Measurements from ENCODE around the gene NUCB1. TPM values are rescaled to one million over a fixed set of nuclear protein-coding genes. Genes with fewer than 3 reads are reported as not detected.

NUCB1 gene
- total RNA-seq (2022; extraction: Qiagen RNA extraction): 206 to 233 TPM (median 208 TPM) in 5 replicates

DNA sequence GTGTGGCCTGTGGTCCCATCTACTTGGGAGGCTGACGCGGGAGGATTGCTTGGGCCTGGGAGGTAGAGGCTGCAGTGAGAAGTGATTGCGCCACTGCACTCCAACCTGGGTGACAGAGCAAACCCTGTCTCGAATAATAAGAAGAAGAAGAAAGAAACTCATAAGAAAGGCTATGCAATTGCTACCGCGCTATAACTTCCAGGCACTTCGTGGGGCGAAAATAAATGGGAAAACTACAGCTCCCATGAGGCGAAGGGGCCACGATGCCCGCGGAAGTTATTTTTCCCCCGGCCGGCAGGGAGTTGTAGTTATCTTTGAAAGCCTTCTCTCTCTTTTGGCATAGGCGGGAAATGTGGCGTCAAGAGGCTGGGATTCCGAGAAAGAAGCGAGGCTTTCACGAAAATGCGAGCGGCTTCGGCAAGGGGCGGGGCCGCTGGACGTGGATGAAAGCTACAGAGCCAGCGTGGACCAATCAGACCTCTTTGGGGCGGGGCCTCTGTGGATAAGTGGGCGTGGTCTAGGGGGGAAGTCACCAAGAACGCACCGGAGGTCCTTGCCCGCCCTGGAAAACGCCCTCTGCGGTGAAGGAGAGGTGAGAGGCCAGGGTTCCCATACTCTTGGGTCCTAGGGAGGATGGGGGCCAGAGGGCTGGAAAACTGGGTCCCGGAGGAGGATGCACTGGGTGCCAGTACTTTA, at the start of gene NUCB1:
Gene NUCB1, plus strand, starts transcription at position 532 of the 696 bp plus-strand sequence. CDS start 485 bp downstream, outside the sequence.

DNA sequence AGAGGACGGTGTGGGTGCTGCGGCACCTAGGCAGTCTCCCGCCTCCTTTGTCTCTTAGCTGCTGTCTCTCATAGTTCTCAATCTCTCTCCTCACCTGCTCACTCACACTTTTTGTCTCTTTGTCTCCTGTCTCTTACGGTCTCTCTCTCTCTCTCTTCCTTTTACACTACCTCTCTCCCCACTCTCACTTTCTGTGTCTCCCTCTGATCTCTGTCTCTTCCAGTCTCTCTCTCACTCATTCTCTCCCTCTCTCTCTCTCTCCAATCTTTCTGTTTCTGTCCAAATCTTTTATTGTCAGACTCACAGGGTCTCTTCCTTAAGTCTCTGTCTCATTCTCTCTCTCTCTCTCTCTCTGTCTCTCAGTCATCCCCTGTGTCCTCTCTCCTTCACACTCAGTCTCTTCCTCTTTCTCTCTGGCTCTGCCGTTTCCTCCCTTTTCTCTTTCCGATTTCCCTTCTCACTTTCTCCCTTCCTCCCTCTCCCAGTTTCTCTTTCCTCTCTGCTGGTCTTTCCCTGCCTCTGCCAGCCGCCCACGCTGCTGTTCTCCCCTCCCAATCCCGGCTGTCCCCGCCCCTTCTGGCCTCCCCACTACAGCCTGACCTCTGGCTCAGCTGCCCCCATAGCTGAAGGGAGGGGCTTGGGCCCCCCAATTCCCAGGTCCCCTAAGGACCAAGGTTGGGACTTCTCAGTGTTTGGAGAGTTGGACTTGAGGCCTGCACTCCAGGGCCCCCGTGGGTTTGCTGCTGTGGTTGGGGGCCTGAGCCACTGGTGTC, 31.8 kb upstream of the NUCB1 start, which contains the start of gene PLEKHA4:
Gene PLEKHA4, minus strand, starts transcription at position 504 of the 773 bp plus-strand sequence. CDS start 997 bp downstream, outside the sequence.

DNA sequence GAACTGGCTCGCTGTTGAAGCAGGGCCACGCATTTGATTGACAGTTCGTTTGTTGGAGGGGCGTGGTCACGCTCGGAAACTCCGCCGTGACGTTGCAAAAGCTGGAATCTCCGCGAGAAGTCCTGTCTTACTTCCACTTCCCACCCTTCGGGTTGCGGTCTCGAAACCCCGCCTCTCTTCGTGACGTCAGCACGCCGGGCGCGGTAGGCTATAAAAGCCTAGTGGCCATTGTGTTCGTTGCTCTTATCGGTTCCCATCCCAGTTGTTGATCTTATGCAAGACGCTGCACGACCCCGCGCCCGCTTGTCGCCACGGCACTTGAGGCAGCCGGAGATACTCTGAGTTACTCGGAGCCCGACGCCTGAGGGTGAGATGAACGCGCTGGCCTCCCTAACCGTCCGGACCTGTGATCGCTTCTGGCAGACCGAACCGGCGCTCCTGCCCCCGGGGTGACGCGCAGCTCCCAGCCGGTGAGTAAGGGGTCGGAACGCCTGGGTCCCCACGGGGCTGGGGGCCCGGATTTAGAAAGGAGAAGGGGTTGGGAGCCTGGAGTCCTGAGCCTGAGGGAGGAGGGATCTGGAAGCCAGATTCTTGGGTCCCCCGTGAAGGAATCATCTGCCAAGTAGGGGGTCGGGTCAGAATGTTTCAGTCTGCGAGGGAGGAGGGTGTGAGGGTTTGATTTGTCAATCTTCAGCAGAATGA, 27.8 kb upstream of the NUCB1 start, which contains the start of gene PPP1R15A:
Gene PPP1R15A, plus strand, starts transcription at position 240 of the 702 bp plus-strand sequence. CDS start 813 bp downstream, outside the sequence.

DNA sequence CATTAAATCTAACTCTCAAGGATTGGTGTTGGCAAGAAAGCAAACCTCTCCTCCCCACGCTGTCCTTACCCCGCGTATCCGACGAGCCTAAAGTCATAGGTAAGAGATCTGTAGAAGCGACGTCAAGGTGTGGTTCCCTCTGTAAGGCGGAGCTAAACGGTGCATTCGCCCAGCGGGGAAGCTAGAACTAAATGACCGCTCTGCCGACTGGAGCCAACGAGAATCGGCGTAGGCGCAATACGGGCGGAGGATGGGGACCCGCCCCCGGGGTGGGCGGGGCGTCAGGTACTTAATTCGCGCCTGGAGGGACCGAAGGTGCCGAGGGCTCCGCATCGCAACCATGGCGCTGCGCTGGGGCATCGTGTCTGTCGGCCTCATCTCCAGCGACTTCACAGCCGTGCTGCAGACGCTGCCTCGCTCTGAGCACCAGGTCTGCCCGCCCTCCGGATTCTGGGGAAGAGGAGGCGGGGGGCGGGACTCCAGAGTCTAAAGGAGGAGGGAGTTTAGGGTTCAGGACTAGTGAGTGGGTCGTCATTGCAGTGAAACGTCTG, 33.3 kb downstream of the NUCB1 start, which contains the start of gene DHDH:
Gene DHDH, plus strand, starts transcription at position 318 of the 551 bp plus-strand sequence. Its CDS starts 23 bp downstream, at position 341.

DNA sequence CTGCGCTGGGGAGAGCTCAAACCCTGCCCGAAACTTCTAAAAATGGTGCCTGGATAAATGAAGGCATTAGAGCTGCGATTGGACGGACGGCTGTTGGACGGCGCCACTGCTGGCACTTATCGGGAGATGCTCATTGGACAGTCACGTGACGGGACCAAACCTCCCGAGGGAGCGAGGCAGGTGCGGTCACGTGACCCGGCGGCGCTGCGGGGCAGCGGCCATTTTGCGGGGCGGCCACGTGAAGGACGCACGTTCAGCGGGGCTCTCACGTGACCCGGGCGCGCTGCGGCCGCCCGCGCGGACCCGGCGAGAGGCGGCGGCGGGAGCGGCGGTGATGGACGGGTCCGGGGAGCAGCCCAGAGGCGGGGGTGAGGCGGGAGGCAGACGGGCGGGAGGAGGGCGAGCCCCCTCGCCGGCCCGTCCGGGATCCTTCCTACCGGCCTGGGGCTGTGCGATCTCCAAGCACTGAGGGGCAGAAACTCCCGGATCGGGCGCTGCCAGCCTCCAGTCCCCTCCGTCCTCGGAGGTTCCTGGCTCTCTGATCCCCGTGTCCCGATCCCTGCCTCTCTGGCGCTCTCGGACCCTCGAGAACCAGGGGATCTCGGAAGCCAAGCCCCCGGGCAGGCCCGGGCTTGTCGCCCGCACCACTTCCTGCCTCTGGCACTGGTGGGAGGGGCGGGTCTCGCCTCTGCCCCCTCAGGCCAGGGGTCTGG, 54.6 kb downstream of the NUCB1 start, which contains the start of gene BAX:
Gene BAX, plus strand, starts transcription at position 281 of the 713 bp plus-strand sequence. Its CDS starts 54 bp downstream, at position 335.

DNA sequence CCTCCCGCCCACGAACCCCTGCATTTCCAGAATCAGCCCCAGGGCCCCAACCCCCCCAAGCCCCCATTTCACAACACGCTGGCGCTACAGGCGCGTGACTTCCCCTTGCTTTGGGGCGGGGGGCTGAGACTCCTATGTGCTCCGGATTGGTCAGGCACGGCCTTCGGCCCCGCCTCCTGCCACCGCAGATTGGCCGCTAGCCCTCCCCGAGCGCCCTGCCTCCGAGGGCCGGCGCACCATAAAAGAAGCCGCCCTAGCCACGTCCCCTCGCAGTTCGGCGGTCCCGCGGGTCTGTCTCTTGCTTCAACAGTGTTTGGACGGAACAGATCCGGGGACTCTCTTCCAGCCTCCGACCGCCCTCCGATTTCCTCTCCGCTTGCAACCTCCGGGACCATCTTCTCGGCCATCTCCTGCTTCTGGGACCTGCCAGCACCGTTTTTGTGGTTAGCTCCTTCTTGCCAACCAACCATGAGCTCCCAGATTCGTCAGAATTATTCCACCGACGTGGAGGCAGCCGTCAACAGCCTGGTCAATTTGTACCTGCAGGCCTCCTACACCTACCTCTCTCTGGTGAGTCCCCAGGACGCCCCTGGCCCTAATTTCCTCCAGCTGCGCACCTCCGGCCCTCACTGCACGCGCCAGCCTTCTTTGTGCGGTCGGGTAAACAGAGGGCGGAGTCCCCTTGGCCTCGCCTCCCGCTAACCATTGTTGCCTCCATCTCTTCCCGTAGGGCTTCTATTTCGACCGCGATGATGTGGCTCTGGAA, 65.1 kb downstream of the NUCB1 start, which contains the start of gene FTL:
Gene FTL, plus strand, starts transcription at position 270 of the 766 bp plus-strand sequence. Its CDS starts 199 bp downstream, at position 469.

Other genes with a start within 250 kb of the NUCB1 start
- gene NTN5, start 227.3 kb upstream of the NUCB1 start, total RNA-seq (2022; extraction: Qiagen RNA extraction): 0.06 to 0.22 TPM (median 0.15 TPM) in 5 replicates
- gene FUT2, start 204.3 kb upstream of the NUCB1 start, total RNA-seq (2022; extraction: Qiagen RNA extraction): not detected in 5 replicates
- gene MAMSTR, start 180.6 kb upstream of the NUCB1 start, total RNA-seq (2022; extraction: Qiagen RNA extraction): 0.25 to 0.52 TPM (median 0.35 TPM) in 5 replicates
- gene RASIP1, start 159.7 kb upstream of the NUCB1 start, total RNA-seq (2022; extraction: Qiagen RNA extraction): 0.42 to 0.98 TPM (median 0.45 TPM) in 5 replicates
- not detected in 5 replicates for gene IZUMO1, start 153.4 kb upstream of the NUCB1 start, total RNA-seq (2022; extraction: Qiagen RNA extraction)
- gene FUT1, start 147.7 kb upstream of the NUCB1 start, total RNA-seq (2022; extraction: Qiagen RNA extraction): 0.04 to 0.13 TPM (median 0.06 TPM) in 5 replicates
- gene FGF21, start 144.8 kb upstream of the NUCB1 start, total RNA-seq (2022; extraction: Qiagen RNA extraction): not detected in 5 replicates
- 51.3 to 63.4 TPM (median 60.9 TPM) in 5 replicates for gene BCAT2, start 89.3 kb upstream of the NUCB1 start, total RNA-seq (2022; extraction: Qiagen RNA extraction)
- 12.4 to 16.1 TPM (median 13.9 TPM) in 5 replicates for gene HSD17B14, start 63.8 kb upstream of the NUCB1 start, total RNA-seq (2022; extraction: Qiagen RNA extraction)
- 1.2 to 1.6 TPM (median 1.4 TPM) in 5 replicates for gene PLEKHA4, start 31.7 kb upstream of the NUCB1 start, total RNA-seq (2022; extraction: Qiagen RNA extraction)
- 79.7 to 121 TPM (median 92.8 TPM) in 5 replicates for gene PPP1R15A, start 27.9 kb upstream of the NUCB1 start, total RNA-seq (2022; extraction: Qiagen RNA extraction)
- gene TULP2, start 1.6 kb upstream of the NUCB1 start, total RNA-seq (2022; extraction: Qiagen RNA extraction): not detected in 5 replicates
- 0.87 to 1.6 TPM (median 1.3 TPM) in 5 replicates for gene DHDH, start 33.4 kb downstream of the NUCB1 start, total RNA-seq (2022; extraction: Qiagen RNA extraction)
- 283 to 383 TPM (median 335 TPM) in 5 replicates for gene BAX, start 54.6 kb downstream of the NUCB1 start, total RNA-seq (2022; extraction: Qiagen RNA extraction)
- 16,772 to 23,411 TPM (median 18,179 TPM) in 5 replicates for gene FTL, start 65.0 kb downstream of the NUCB1 start, total RNA-seq (2022; extraction: Qiagen RNA extraction)
- 17.8 to 21.9 TPM (median 19.9 TPM) in 5 replicates for gene GYS1, start 93.0 kb downstream of the NUCB1 start, total RNA-seq (2022; extraction: Qiagen RNA extraction)
- 221 to 248 TPM (median 236 TPM) in 5 replicates for gene RUVBL2, start 93.6 kb downstream of the NUCB1 start, total RNA-seq (2022; extraction: Qiagen RNA extraction)
- not detected in 5 replicates for gene LHB, start 116.8 kb downstream of the NUCB1 start, total RNA-seq (2022; extraction: Qiagen RNA extraction)
- gene CGB3, start 124.0 kb downstream of the NUCB1 start, total RNA-seq (2022; extraction: Qiagen RNA extraction): not detected in 5 replicates
- gene CGB2, start 131.6 kb downstream of the NUCB1 start, total RNA-seq (2022; extraction: Qiagen RNA extraction): 0.09 to 0.21 TPM (median 0.21 TPM) in 3 of 5 replicates, not detected in the others
- gene CGB1, start 136.6 kb downstream of the NUCB1 start, total RNA-seq (2022; extraction: Qiagen RNA extraction): not detected in 5 replicates
- 0.52 to 1.0 TPM (median 0.68 TPM) in 5 replicates for gene CGB5, start 143.5 kb downstream of the NUCB1 start, total RNA-seq (2022; extraction: Qiagen RNA extraction)
- 1.6 to 3.0 TPM (median 2.6 TPM) in 5 replicates for gene CGB8, start 148.8 kb downstream of the NUCB1 start, total RNA-seq (2022; extraction: Qiagen RNA extraction)
- gene CGB7, start 157.4 kb downstream of the NUCB1 start, total RNA-seq (2022; extraction: Qiagen RNA extraction): 0.32 to 0.76 TPM (median 0.42 TPM) in 5 replicates
- 0.29 to 0.78 TPM (median 0.66 TPM) in 5 replicates for gene NTF4, start 164.5 kb downstream of the NUCB1 start, total RNA-seq (2022; extraction: Qiagen RNA extraction)
- gene KCNA7, start 172.4 kb downstream of the NUCB1 start, total RNA-seq (2022; extraction: Qiagen RNA extraction): 0.01 to 0.02 TPM in 2 of 5 replicates, not detected in the others
- gene SNRNP70, start 185.1 kb downstream of the NUCB1 start, total RNA-seq (2022; extraction: Qiagen RNA extraction): 311 to 342 TPM (median 330 TPM) in 5 replicates
- 5.1 to 9.9 TPM (median 7.0 TPM) in 5 replicates for gene LIN7B, start 214.1 kb downstream of the NUCB1 start, total RNA-seq (2022; extraction: Qiagen RNA extraction)
- gene C19orf73, start 218.8 kb downstream of the NUCB1 start, total RNA-seq (2022; extraction: Qiagen RNA extraction): 0.91 to 2.0 TPM (median 1.6 TPM) in 5 replicates
- gene PPFIA3, start 219.2 kb downstream of the NUCB1 start, total RNA-seq (2022; extraction: Qiagen RNA extraction): 4.8 to 8.8 TPM (median 7.2 TPM) in 5 replicates

Measured in A549 treated with AZD2906 at 1 μM for 4 hours (cell line).